Neural progenitor cell (in vitro differentiated cells): ENCODE measurements around the gene RYR1. TPM values are rescaled to one million over a fixed set of nuclear protein-coding genes. Genes with fewer than 3 reads are reported as not detected.

ENCODE experiments used
- DNase-seq: peaks from one replicate; pipeline ENCODE4 v3.0.0-alpha.2; 2016; ENCODE audit warnings: low spot score
- H2AFZ ChIP-seq: fragments of 200-600 bp; sonication (generic); replicated peaks from 2 replicates; pipeline ENCODE4 v1.6.1; 2016; ENCODE audit warnings: antibody characterized with exemption
- H3F3A ChIP-seq: fragments of 200-600 bp; sonication (generic); 2 replicates; pipeline ENCODE4 v1.6.1; 2016; ENCODE audit warnings: antibody characterized with exemption, low read depth
- H3K27ac ChIP-seq: fragments of 200-600 bp; sonication (generic); 2 replicates; pipeline ENCODE4 v1.5.1; 2016; ENCODE audit warnings: mild to moderate bottlenecking
- H3K27me3 ChIP-seq: fragments of 200-600 bp; sonication (generic); 2 replicates; pipeline ENCODE4 v1.6.1; 2016; ENCODE audit warnings: mild to moderate bottlenecking, moderate library complexity
- H3K36me3 ChIP-seq: fragments of 200-600 bp; sonication (generic); 2 replicates; pipeline ENCODE4 v1.5.1; 2016
- H3K4me1 ChIP-seq: fragments of 200-600 bp; sonication (generic); 2 replicates; pipeline ENCODE4 v1.6.1; 2016; ENCODE audit warnings: mixed run types
- H3K4me2 ChIP-seq: fragments of 200-600 bp; sonication (generic); 2 replicates; pipeline ENCODE4 v1.6.1; 2016
- H3K4me3 ChIP-seq: fragments of 200-600 bp; sonication (generic); 2 replicates; pipeline ENCODE4 v1.5.1; 2016
- H3K79me2 ChIP-seq: fragments of 200-600 bp; sonication (generic); 2 replicates; pipeline ENCODE4 v1.6.1; 2016; ENCODE audit warnings: low read depth
- H3K9ac ChIP-seq: fragments of 200-600 bp; sonication (generic); 2 replicates; pipeline ENCODE4 v1.6.1; 2016
- H3K9me3 ChIP-seq: fragments of 200-600 bp; sonication (generic); 2 replicates; pipeline ENCODE4 v1.5.1; 2016; ENCODE audit warnings: low read depth
- H4K20me1 ChIP-seq: fragments of 200-600 bp; sonication (generic); 2 replicates; pipeline ENCODE4 v1.6.1; 2016; ENCODE audit warnings: low read depth
- H3K27ac Mint-ChIP-seq: 3 replicates; pipeline ENCODE4 v1.8.0; 2021; ENCODE audit warnings: mixed read lengths
- H3K27me3 Mint-ChIP-seq: 2 replicates; pipeline ENCODE4 v1.8.0; 2022; ENCODE audit warnings: low read depth, mild to moderate bottlenecking, inconsistent platforms, moderate library complexity, mixed read lengths; ENCODE audit not compliant: insufficient read depth
- H3K36me3 Mint-ChIP-seq: 3 replicates; pipeline ENCODE4 v1.8.0; 2021; ENCODE audit warnings: mixed read lengths
- H3K4me1 Mint-ChIP-seq: 3 replicates; pipeline ENCODE4 v1.8.0; 2021; ENCODE audit warnings: mixed read lengths
- H3K4me3 Mint-ChIP-seq: 3 replicates; pipeline ENCODE4 v1.8.0; 2021; ENCODE audit warnings: mild to moderate bottlenecking, moderate library complexity, mixed read lengths
- H3K9me3 Mint-ChIP-seq: 3 replicates; pipeline ENCODE4 v1.8.0; 2020; ENCODE audit warnings: mixed read lengths
- EZH2 ChIP-seq: fragments of 200-600 bp; sonication (generic); IDR thresholded peaks from 2 replicates; pipeline ENCODE4 v1.6.1; 2017; ENCODE audit warnings: antibody characterized with exemption, mild to moderate bottlenecking, moderate library complexity
- EZH2phosphoT487 ChIP-seq: fragments of 200-600 bp; sonication (generic); IDR thresholded peaks from 2 replicates; pipeline ENCODE4 v1.6.1; 2017; ENCODE audit warnings: antibody characterized with exemption
- total RNA-seq: library from RNA; depleted of rRNA; stranded (reverse); fragments of >200 nt; gene quantifications from 2 replicates; pipeline ENCODE4 v1.2.3, GENCODE V29; 2015; ENCODE audit warnings: low replicate concordance
- TF ChIP-seq, protein P1 (sequence below): fragments of 200-600 bp; sonication (generic); IDR thresholded peaks from 2 replicates; pipeline ENCODE4 v1.5.1; 2017; ENCODE audit warnings: antibody characterized with exemption, mild to moderate bottlenecking

The RYR1 gene
- total RNA-seq, 1 donor from 2014 or later: 0.60 TPM

DNA sequence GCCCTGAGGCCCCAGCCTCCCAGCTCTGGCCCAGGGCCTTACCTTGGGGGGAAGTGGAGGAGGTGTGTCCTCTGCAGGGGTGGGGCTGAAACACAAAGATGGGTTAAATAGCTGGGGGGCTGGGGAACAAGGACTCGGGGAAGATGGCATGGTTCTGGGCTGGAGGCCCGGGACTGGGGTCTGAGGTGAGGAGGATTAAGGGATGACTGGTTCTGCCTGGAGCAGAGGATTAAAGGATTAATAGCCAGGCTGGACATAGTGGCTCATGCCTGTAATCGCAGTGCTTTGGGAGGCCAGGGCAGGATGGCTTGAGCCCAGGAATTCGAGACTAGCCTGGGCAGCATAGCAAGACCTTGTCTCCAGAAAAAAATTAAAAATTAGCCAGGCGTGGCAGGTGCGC, 172.6 kb downstream of the RYR1 start:
- Mint-ChIP-seq H3K4me1 (peaks cover 2% of the 10 kb centered on the region), H3K27ac (no peak overlapping the region), H3K36me3 (no peaks in the 10 kb centered on the region), H3K27me3 (peaks cover 10% of the 10 kb centered on the region), H3K4me3 (no peak overlapping the region), H3K9me3 (no peaks in the 10 kb centered on the region)
- Histone ChIP-seq H3K36me3 (no peaks in the 10 kb centered on the region), H3K4me2 (no peak overlapping the region), H3K4me3 (no peak overlapping the region), H3F3A (peaks cover 15% of the 10 kb centered on the region), H3K9me3 (no peaks in the 10 kb centered on the region), H2AFZ (no peak overlapping the region), H3K27me3 (no peaks in the 10 kb centered on the region), H3K9ac (no peak overlapping the region), H3K4me1 (no peaks in the 10 kb centered on the region), H3K27ac (no peak overlapping the region), H3K79me2 (no peaks in the 10 kb centered on the region), H4K20me1 (no peaks in the 10 kb centered on the region)
- peak; percentile 62 for DNase-seq
- TF ChIP-seq, protein P1, sequence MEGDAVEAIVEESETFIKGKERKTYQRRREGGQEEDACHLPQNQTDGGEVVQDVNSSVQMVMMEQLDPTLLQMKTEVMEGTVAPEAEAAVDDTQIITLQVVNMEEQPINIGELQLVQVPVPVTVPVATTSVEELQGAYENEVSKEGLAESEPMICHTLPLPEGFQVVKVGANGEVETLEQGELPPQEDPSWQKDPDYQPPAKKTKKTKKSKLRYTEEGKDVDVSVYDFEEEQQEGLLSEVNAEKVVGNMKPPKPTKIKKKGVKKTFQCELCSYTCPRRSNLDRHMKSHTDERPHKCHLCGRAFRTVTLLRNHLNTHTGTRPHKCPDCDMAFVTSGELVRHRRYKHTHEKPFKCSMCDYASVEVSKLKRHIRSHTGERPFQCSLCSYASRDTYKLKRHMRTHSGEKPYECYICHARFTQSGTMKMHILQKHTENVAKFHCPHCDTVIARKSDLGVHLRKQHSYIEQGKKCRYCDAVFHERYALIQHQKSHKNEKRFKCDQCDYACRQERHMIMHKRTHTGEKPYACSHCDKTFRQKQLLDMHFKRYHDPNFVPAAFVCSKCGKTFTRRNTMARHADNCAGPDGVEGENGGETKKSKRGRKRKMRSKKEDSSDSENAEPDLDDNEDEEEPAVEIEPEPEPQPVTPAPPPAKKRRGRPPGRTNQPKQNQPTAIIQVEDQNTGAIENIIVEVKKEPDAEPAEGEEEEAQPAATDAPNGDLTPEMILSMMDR: no peak
- TF ChIP-seq EZH2 (no peak), EZH2phosphoT487 (no peak)

DNA sequence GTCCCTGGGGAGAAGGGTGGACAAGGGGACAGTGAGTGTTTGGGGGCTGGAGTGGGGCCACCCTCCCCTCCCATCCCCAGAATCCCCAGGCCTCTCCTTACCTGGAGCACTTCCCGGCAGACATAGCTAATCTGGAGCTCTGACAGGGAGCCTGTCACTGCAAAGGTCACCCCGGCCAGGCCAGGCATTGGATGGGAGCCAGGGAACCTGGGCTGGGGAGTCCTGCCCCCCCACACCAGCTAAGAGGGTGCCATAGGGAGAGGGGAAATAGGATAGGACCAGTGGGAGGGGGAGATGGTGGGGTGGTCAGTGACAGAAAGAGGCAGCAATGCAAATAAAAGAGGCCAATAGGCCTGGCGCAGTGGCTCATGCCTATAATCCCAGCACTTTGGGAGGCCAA, 180.8 kb downstream of the RYR1 start:
- no peak overlapping the region for H3K27ac ChIP-seq
- no peaks in the 10 kb centered on the region for H4K20me1 ChIP-seq
- H3K79me2 ChIP-seq: peaks cover 3% of the 10 kb centered on the region
- no peaks in the 10 kb centered on the region for H3K36me3 ChIP-seq
- no peak for DNase-seq
- no peak overlapping the region for H3K9ac ChIP-seq
- no peaks in the 10 kb centered on the region for H3K9me3 ChIP-seq
- Mint-ChIP-seq H3K27me3 (peaks cover 7% of the 10 kb centered on the region), H3K27ac (no peak overlapping the region), H3K36me3 (peaks cover 2% of the 10 kb centered on the region), H3K4me1 (peaks cover 13% of the 10 kb centered on the region), H3K4me3 (no peak overlapping the region), H3K9me3 (no peaks in the 10 kb centered on the region)
- TF ChIP-seq EZH2phosphoT487 (no peak), EZH2 (no peak)
- TF ChIP-seq, protein P1: no peak
- H3F3A ChIP-seq: peaks cover 7% of the 10 kb centered on the region
- H3K4me2 ChIP-seq: no peak overlapping the region
- no peaks in the 10 kb centered on the region for H3K27me3 ChIP-seq
- H3K4me1 ChIP-seq: peaks cover 6% of the 10 kb centered on the region
- H3K4me3 ChIP-seq: no peak overlapping the region
- H2AFZ ChIP-seq: no peak overlapping the region

DNA sequence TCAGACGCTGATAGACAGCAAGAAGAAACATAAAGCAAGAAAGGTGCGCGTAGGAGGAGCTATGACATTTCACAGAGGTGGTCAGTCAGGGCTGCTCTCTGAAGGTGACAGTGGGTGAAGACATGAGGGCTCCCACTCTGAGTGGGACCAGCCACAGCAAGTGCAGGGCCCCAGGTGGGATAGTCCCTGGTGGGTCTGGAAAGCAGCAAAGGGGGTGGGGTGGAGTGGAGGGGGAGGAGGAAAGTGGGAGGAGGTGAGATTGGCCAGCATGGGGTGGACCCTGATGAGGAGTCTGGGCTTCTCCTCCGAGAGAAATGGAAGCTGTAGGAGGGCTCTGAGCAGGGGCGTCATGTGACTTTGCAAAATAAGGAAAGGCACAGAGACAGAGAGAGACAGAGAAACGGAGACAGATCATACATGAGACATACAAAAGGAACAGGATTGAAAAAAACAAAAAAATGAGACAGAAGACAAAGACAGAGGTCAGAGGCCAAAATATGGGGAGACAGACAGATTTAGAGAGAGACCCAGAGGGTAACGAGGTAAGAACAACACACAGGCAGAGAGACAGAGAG, 181.6 kb downstream of the RYR1 start:
- H3K27me3 Mint-ChIP-seq: peaks cover 7% of the 10 kb centered on the region
- H2AFZ ChIP-seq: no peak overlapping the region
- H3K36me3 Mint-ChIP-seq: peaks cover 2% of the 10 kb centered on the region
- peaks cover 7% of the 10 kb centered on the region for H3F3A ChIP-seq
- H4K20me1 ChIP-seq: peaks cover 6% of the 10 kb centered on the region
- H3K4me1 Mint-ChIP-seq: peaks cover 19% of the 10 kb centered on the region
- no peaks in the 10 kb centered on the region for H3K36me3 ChIP-seq
- peaks cover 11% of the 10 kb centered on the region for H3K79me2 ChIP-seq
- no peak overlapping the region for H3K4me2 ChIP-seq
- H3K9ac ChIP-seq: no peak overlapping the region
- no peak for TF ChIP-seq EZH2phosphoT487
- TF ChIP-seq, protein P1: no peak
- no peak for TF ChIP-seq EZH2
- no peak overlapping the region for H3K4me3 ChIP-seq
- no peaks in the 10 kb centered on the region for H3K9me3 Mint-ChIP-seq
- no peaks in the 10 kb centered on the region for H3K9me3 ChIP-seq
- peak overlapping the region; percentile 1 for H3K4me3 Mint-ChIP-seq
- no peaks in the 10 kb centered on the region for H3K27me3 ChIP-seq
- H3K27ac ChIP-seq: no peak overlapping the region
- no peak overlapping the region for H3K27ac Mint-ChIP-seq
- no peak for DNase-seq
- peaks cover 10% of the 10 kb centered on the region for H3K4me1 ChIP-seq
